NCI-H510A (cell line): ENCODE data around the gene BRINP2.
A peak's percentile ranks its signal among the peaks of the same experiment; 100 is the strongest.

Experiments used
- DNase-seq: peaks from one replicate; lab custom pipeline; 2025; lab: John Stamatoyannopoulos, UW

Gene BRINP2

GRCh38 chr1:177164380-177165068 is 6.2 kb upstream of the BRINP2 start, which contains the start of gene ASTN1:
Gene ASTN1 (minus strand): TSS chr1:177164712. CDS start chr1:177164676, 36 bp downstream.
- DNase-seq, result peak; percentile 15

GRCh38 chr1:177165069-177165439 is 5.7 kb upstream of the BRINP2 start:
- DNase-seq, result no peak

GRCh38 chr1:177171536-177172123 is 872 bp downstream of the BRINP2 start:
- no peak for DNase-seq

GRCh38 chr1:177172272-177172671 is 1.5 kb downstream of the BRINP2 start:
- DNase-seq, result no peak

- no peak for DNase-seq
These were observed 2.1 kb downstream of the BRINP2 start for GRCh38 chr1:177172866-177173265.

- no peak for DNase-seq
These were observed 3.2 kb downstream of the BRINP2 start for GRCh38 chr1:177173976-177174375.

GRCh38 chr1:177174921-177175634 is 4.3 kb downstream of the BRINP2 start:
- DNase-seq, result no peak

- DNase-seq, result no peak
These were observed 10.5 kb downstream of the BRINP2 start for GRCh38 chr1:177181280-177181630.

GRCh38 chr1:177181631-177182291 is 11.0 kb downstream of the BRINP2 start:
- peak; percentile 28 for DNase-seq

GRCh38 chr1:177183836-177184235 is 13.1 kb downstream of the BRINP2 start:
- no peak for DNase-seq

GRCh38 chr1:177185209-177185608 is 14.5 kb downstream of the BRINP2 start:
- DNase-seq, result no peak

GRCh38 chr1:177186639-177187038 is 15.9 kb downstream of the BRINP2 start:
- DNase-seq, result no peak

GRCh38 chr1:177190308-177190970 is 19.7 kb downstream of the BRINP2 start:
- DNase-seq, result no peak

GRCh38 chr1:177198243-177198642 is 27.5 kb downstream of the BRINP2 start:
- no peak for DNase-seq

- no peak for DNase-seq
These were observed 29.5 kb downstream of the BRINP2 start for GRCh38 chr1:177200290-177200689.

GRCh38 chr1:177206831-177207355 is 36.1 kb downstream of the BRINP2 start:
- no peak for DNase-seq

GRCh38 chr1:177208920-177209319 is 38.2 kb downstream of the BRINP2 start:
- DNase-seq, result no peak

- DNase-seq, result peak; percentile 83
These were observed 38.6 kb downstream of the BRINP2 start for GRCh38 chr1:177209357-177209756.

- no peak for DNase-seq
These were observed 39.3 kb downstream of the BRINP2 start for GRCh38 chr1:177210071-177210470.

- no peak for DNase-seq
These were observed 40.5 kb downstream of the BRINP2 start for GRCh38 chr1:177211231-177211630.

GRCh38 chr1:177216587-177217202 is 45.9 kb downstream of the BRINP2 start:
- DNase-seq, result no peak
